HepG2 (cell line): ENCODE data around the gene P2RY12. TPM values are rescaled to one million over a fixed set of nuclear protein-coding genes. Genes with fewer than 3 reads are reported as not detected.

Experiments used
- BORCS8-MEF2B ChIP-seq: sonication (generic); formaldehyde crosslinking; IDR thresholded peaks from 2 replicates; pipeline ENCODE4 v1.8.0; 2022; ENCODE audit warnings: mild to moderate bottlenecking, missing genetic modification reagents
- FOXK1 ChIP-seq: sonication (generic); formaldehyde crosslinking; IDR thresholded peaks from 2 replicates; pipeline ENCODE4 v1.4.0; 2020; ENCODE audit warnings: low read depth, missing genetic modification reagents, borderline replicate concordance
- TCF7L2 ChIP-seq: IDR thresholded peaks from 2 replicates; pipeline ENCODE4 v1.6.1; 2011; ENCODE audit warnings: mild to moderate bottlenecking, low read depth, low read length, moderate library complexity
- ZNF160 ChIP-seq: sonication (generic); formaldehyde crosslinking; IDR thresholded peaks from 2 replicates; pipeline ENCODE4 v1.8.0; 2022; ENCODE audit warnings: mild to moderate bottlenecking, inconsistent platforms, missing genetic modification reagents
- ZNF891 ChIP-seq: sonication (generic); formaldehyde crosslinking; IDR thresholded peaks from 2 replicates; pipeline ENCODE4 v1.5.0; 2020; ENCODE audit warnings: mild to moderate bottlenecking, missing genetic modification reagents
- polyA plus RNA-seq, 8 experiments: library from polyadenylated mRNA; depleted of rRNA in 3 of 8; stranded (reverse) in 7 of 8; unstranded in 1 of 8; fragments of >200 nt; fragmentation: Illumina TruSeq in 4 of 8; extraction: Trizol in 4 of 8; gene quantifications; 2 replicates each; pipeline versions ENCODE4 v1.2.1 to v1.2.3, GENCODE V29; 2011 to 2016; ENCODE audit warnings: low read depth in 4 of 8, missing spikeins in 1 of 8, mixed read lengths in 1 of 8; ENCODE audit not compliant: insufficient read depth in 1 of 8
- total RNA-seq, 5 experiments: library from RNA; depleted of rRNA; stranded (reverse); fragments of >200 nt; fragmentation: Illumina TruSeq; extraction: Trizol; gene quantifications; 2 replicates each; pipeline ENCODE4 v1.2.3, GENCODE V29; 2016; ENCODE audit warnings: low read depth in 1 of 5
- TF ChIP-seq, protein P1 (sequence below): sonication (generic); formaldehyde crosslinking; IDR thresholded peaks from 2 replicates; pipeline ENCODE4 v1.9.0; 2022; ENCODE audit warnings: missing genetic modification reagents, mild to moderate bottlenecking, borderline replicate concordance
- TF ChIP-seq, protein P2 (sequence below): sonication (generic); formaldehyde crosslinking; IDR thresholded peaks from 2 replicates; pipeline ENCODE4 v1.5.0; 2020; ENCODE audit warnings: missing genetic modification reagents, mild to moderate bottlenecking, borderline replicate concordance
- TF ChIP-seq, protein P3 (sequence below): sonication (generic); formaldehyde crosslinking; IDR thresholded peaks from 2 replicates; pipeline ENCODE4 v1.4.0; 2020; ENCODE audit warnings: missing genetic modification reagents, borderline replicate concordance
- TF ChIP-seq, protein P4 (sequence below): sonication (generic); formaldehyde crosslinking; IDR thresholded peaks from 2 replicates; pipeline ENCODE4 v1.5.0; 2020; ENCODE audit warnings: mild to moderate bottlenecking, missing genetic modification reagents
- TF ChIP-seq, protein P5 (sequence below): sonication (generic); formaldehyde crosslinking; IDR thresholded peaks from 2 replicates; pipeline ENCODE4 v1.5.0; 2020; ENCODE audit warnings: missing genetic modification reagents
- TF ChIP-seq, protein P6 (sequence below): sonication (generic); formaldehyde crosslinking; IDR thresholded peaks from 2 replicates; pipeline ENCODE4 v1.8.0; 2022; ENCODE audit warnings: mild to moderate bottlenecking, missing genetic modification reagents, moderate library complexity

Gene P2RY12
- total and polyA plus RNA-seq, 2 of the 13 experiments (the other 11 are each of a cell fraction or from before 2014, with no cell fraction given) = not detected

DNA sequence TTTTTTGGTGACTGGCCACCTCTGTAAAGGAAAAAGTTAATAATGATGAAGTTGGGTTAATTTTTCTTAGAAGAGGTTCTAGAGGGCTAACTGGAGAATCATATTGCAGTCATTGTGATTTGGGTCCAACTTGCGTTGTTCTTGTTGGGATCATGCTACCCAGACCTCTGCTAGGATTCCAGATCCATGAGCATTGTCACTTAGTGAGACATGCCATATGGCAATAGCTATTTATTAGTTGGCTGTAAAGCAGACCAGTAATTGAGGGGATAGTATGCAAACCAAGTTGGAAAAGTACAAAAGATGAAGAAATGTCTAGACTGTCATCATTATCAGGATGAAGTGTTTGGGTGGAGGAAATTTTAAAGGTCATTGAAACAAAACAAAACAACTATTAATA lies 30.7 kb upstream of the P2RY12 start (continued):
- TF ChIP-seq, protein P1, sequence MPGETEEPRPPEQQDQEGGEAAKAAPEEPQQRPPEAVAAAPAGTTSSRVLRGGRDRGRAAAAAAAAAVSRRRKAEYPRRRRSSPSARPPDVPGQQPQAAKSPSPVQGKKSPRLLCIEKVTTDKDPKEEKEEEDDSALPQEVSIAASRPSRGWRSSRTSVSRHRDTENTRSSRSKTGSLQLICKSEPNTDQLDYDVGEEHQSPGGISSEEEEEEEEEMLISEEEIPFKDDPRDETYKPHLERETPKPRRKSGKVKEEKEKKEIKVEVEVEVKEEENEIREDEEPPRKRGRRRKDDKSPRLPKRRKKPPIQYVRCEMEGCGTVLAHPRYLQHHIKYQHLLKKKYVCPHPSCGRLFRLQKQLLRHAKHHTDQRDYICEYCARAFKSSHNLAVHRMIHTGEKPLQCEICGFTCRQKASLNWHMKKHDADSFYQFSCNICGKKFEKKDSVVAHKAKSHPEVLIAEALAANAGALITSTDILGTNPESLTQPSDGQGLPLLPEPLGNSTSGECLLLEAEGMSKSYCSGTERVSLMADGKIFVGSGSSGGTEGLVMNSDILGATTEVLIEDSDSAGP (CRISPR knock-in tag) = no peak
- TF ChIP-seq FOXK1 (CRISPR knock-in tag) (no peak), ZNF160 (CRISPR knock-in tag) (no peak), ZNF891 (no peak), BORCS8-MEF2B (CRISPR knock-in tag) (no peak), TCF7L2 (no peak)
- TF ChIP-seq, protein P2, sequence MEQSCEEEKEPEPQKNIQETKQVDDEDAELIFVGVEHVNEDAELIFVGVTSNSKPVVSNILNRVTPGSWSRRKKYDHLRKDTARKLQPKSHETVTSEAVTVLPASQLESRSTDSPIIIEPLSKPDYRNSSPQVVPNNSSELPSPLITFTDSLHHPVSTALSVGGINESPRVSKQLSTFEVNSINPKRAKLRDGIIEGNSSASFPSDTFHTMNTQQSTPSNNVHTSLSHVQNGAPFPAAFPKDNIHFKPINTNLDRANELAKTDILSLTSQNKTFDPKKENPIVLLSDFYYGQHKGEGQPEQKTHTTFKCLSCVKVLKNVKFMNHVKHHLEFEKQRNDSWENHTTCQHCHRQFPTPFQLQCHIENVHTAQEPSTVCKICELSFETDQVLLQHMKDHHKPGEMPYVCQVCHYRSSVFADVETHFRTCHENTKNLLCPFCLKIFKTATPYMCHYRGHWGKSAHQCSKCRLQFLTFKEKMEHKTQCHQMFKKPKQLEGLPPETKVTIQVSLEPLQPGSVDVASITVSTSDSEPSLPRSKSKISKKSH (CRISPR knock-in tag) = no peak
- TF ChIP-seq, protein P3, sequence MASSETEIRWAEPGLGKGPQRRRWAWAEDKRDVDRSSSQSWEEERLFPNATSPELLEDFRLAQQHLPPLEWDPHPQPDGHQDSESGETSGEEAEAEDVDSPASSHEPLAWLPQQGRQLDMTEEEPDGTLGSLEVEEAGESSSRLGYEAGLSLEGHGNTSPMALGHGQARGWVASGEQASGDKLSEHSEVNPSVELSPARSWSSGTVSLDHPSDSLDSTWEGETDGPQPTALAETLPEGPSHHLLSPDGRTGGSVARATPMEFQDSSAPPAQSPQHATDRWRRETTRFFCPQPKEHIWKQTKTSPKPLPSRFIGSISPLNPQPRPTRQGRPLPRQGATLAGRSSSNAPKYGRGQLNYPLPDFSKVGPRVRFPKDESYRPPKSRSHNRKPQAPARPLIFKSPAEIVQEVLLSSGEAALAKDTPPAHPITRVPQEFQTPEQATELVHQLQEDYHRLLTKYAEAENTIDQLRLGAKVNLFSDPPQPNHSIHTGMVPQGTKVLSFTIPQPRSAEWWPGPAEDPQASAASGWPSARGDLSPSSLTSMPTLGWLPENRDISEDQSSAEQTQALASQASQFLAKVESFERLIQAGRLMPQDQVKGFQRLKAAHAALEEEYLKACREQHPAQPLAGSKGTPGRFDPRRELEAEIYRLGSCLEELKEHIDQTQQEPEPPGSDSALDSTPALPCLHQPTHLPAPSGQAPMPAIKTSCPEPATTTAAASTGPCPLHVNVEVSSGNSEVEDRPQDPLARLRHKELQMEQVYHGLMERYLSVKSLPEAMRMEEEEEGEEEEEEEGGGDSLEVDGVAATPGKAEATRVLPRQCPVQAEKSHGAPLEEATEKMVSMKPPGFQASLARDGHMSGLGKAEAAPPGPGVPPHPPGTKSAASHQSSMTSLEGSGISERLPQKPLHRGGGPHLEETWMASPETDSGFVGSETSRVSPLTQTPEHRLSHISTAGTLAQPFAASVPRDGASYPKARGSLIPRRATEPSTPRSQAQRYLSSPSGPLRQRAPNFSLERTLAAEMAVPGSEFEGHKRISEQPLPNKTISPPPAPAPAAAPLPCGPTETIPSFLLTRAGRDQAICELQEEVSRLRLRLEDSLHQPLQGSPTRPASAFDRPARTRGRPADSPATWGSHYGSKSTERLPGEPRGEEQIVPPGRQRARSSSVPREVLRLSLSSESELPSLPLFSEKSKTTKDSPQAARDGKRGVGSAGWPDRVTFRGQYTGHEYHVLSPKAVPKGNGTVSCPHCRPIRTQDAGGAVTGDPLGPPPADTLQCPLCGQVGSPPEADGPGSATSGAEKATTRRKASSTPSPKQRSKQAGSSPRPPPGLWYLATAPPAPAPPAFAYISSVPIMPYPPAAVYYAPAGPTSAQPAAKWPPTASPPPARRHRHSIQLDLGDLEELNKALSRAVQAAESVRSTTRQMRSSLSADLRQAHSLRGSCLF = no peak
- TF ChIP-seq, protein P4, sequence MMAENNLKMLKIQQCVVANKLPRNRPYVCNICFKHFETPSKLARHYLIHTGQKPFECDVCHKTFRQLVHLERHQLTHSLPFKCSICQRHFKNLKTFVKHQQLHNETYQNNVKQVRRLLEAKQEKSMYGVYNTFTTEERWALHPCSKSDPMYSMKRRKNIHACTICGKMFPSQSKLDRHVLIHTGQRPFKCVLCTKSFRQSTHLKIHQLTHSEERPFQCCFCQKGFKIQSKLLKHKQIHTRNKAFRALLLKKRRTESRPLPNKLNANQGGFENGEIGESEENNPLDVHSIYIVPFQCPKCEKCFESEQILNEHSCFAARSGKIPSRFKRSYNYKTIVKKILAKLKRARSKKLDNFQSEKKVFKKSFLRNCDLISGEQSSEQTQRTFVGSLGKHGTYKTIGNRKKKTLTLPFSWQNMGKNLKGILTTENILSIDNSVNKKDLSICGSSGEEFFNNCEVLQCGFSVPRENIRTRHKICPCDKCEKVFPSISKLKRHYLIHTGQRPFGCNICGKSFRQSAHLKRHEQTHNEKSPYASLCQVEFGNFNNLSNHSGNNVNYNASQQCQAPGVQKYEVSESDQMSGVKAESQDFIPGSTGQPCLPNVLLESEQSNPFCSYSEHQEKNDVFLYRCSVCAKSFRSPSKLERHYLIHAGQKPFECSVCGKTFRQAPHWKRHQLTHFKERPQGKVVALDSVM (CRISPR knock-in tag) = no peak
- TF ChIP-seq, protein P5, sequence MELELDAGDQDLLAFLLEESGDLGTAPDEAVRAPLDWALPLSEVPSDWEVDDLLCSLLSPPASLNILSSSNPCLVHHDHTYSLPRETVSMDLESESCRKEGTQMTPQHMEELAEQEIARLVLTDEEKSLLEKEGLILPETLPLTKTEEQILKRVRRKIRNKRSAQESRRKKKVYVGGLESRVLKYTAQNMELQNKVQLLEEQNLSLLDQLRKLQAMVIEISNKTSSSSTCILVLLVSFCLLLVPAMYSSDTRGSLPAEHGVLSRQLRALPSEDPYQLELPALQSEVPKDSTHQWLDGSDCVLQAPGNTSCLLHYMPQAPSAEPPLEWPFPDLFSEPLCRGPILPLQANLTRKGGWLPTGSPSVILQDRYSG (CRISPR knock-in tag) = no peak
- TF ChIP-seq, protein P6, sequence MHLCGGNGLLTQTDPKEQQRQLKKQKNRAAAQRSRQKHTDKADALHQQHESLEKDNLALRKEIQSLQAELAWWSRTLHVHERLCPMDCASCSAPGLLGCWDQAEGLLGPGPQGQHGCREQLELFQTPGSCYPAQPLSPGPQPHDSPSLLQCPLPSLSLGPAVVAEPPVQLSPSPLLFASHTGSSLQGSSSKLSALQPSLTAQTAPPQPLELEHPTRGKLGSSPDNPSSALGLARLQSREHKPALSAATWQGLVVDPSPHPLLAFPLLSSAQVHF (CRISPR knock-in tag) = no peak
